Karpas-422 (cell line): ENCODE results near the gene SMAD1. TPM values are rescaled to one million over a fixed set of nuclear protein-coding genes. Genes with fewer than 3 reads are reported as not detected.
"Not testable (repeated sequence)": the region's sequence is repeated elsewhere in the genome, so short reads cannot be mapped to it uniquely, and the experiment has no call there.

Experiments
- DNase-seq: peaks from one replicate; pipeline ENCODE4 v3.0.0-alpha.2; 2015
- H2AFZ ChIP-seq: fragments of 200-600 bp; sonication (generic); 2 replicates; pipeline ENCODE4 v1.6.1; 2014; ENCODE audit warnings: antibody characterized with exemption, low read length, mixed read lengths
- H3K27ac ChIP-seq: fragments of 200-600 bp; sonication (generic); 2 replicates; pipeline ENCODE4 v1.5.1; 2014; ENCODE audit warnings: mild to moderate bottlenecking, low read length, moderate library complexity
- H3K27me3 ChIP-seq: fragments of 200-600 bp; sonication (generic); 2 replicates; pipeline ENCODE4 v1.6.1; 2014; ENCODE audit warnings: low read length, mixed read lengths
- H3K36me3 ChIP-seq: fragments of 200-600 bp; sonication (generic); 2 replicates; pipeline ENCODE4 v1.6.1; 2014; ENCODE audit warnings: low read length, mixed read lengths; ENCODE audit not compliant: insufficient read depth
- H3K4me1 ChIP-seq: fragments of 200-600 bp; sonication (generic); 2 replicates; pipeline ENCODE4 v1.6.1; 2014; ENCODE audit warnings: mild to moderate bottlenecking, low read length, mixed read lengths
- H3K4me2 ChIP-seq: fragments of 200-600 bp; sonication (generic); 2 replicates; pipeline ENCODE4 v1.6.1; 2014; ENCODE audit warnings: low read length, low read depth, mild to moderate bottlenecking; ENCODE audit not compliant: poor library complexity, severe bottlenecking
- H3K4me3 ChIP-seq: fragments of 200-600 bp; sonication (generic); 2 replicates; pipeline ENCODE4 v1.5.1; 2014; ENCODE audit warnings: mild to moderate bottlenecking, antibody characterized with exemption, low read length, mixed read lengths
- H3K79me2 ChIP-seq: fragments of 200-600 bp; sonication (generic); 2 replicates; pipeline ENCODE4 v1.6.1; 2014; ENCODE audit warnings: mild to moderate bottlenecking, low read length, mixed read lengths
- H3K9ac ChIP-seq: fragments of 200-600 bp; sonication (generic); 2 replicates; pipeline ENCODE4 v1.6.0; 2014; ENCODE audit warnings: low read length
- H3K9me2 ChIP-seq: fragments of 200-600 bp; sonication (generic), shearing (Covaris generic); replicated peaks from 2 replicates; pipeline ENCODE4 v1.6.0; 2014; ENCODE audit warnings: mild to moderate bottlenecking, low read length, moderate library complexity; ENCODE audit not compliant: insufficient read depth
- H3K9me3 ChIP-seq: fragments of 300-700, 200-600 bp; sonication (generic); 2 replicates; pipeline ENCODE4 v1.6.1; 2014; ENCODE audit warnings: low read length, mixed read lengths
- H4K20me1 ChIP-seq: fragments of 200-600 bp; sonication (generic); 2 replicates; pipeline ENCODE4 v1.6.1; 2014; ENCODE audit warnings: mild to moderate bottlenecking, antibody characterized with exemption, low read length, low read depth; ENCODE audit not compliant: insufficient read depth
- total RNA-seq: library from RNA; depleted of rRNA; stranded (reverse); fragments of >200 nt; shearing (Covaris generic); gene quantifications from 2 replicates; pipeline ENCODE4 v1.2.3, GENCODE V29; 2014; ENCODE audit warnings: low replicate concordance

Gene SMAD1
- total RNA-seq, 1 experiment from 2014 or later = not detected

DNA sequence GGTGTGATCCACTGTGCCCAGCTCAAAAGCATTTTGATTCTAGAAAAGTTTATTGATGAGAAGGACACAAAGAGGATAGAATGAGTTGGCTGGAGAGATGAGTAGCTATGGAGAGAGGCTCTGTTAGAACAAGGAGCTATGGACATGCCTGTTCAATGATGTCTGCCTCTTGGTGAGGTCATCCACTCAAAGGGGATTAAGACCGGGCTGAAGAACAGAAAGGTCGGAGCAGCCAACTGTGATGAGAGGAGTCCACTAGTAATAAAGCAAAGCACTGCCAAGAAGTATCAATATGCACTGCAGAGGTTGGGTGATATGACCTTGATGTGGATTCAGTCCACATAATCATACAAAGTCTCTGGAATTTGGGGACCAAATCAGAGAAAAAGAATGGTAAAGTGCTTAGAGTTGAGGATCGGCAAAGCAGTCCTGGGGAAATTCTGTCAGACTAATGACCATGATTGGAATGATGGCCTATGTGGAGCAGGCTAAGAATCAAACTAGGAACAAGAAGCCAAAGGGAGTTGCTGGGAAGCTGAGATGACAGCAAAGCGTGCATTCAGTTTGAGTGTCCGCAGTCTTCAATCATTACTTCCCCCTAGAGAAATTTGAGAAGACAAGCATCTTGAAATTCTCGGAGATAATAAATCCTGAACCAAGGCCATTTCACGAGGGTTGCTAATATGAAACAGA, 81.8 kb downstream of the SMAD1 start:
- Histone ChIP-seq H3K4me2 (no peak overlapping the region), H3K4me3 (no peak overlapping the region), H4K20me1 (no peaks in the 10 kb centered on the region), H3K36me3 (no peaks in the 10 kb centered on the region), H3K27me3 (no peaks in the 10 kb centered on the region), H3K79me2 (no peaks in the 10 kb centered on the region), H3K9me3 (no peaks in the 10 kb centered on the region), H2AFZ (no peak overlapping the region), H3K9me2 (no peaks in the 10 kb centered on the region), H3K27ac (no peak overlapping the region), H3K4me1 (no peaks in the 10 kb centered on the region), H3K9ac (no peak overlapping the region)
- DNase-seq = no peak

DNA sequence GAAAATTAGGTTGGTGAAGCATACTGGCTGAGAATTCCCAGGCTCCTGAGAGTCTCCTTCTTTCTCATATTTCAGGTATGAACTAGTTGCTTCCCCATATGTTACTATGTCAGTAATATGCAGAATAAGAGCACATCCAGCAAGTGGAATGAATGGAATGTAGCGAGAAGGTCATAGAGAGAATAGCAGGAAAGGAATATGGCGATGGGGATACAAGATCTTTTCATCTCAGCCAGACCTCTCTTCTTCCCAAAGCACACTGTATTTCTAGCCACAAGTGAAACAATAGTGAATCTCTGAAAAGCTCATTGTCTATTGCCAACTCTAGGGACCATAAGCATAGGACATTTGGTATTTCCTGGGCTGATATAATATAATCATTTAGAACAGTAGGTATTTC, 82.9 kb downstream of the SMAD1 start:
- Histone ChIP-seq H3K27me3 (no peaks in the 10 kb centered on the region), H2AFZ (no peak overlapping the region), H3K9me2 (no peaks in the 10 kb centered on the region), H3K9ac (no peak overlapping the region), H3K27ac (no peak overlapping the region), H3K4me3 (no peak overlapping the region), H3K79me2 (no peaks in the 10 kb centered on the region), H4K20me1 (no peaks in the 10 kb centered on the region), H3K36me3 (no peaks in the 10 kb centered on the region), H3K9me3 (no peaks in the 10 kb centered on the region), H3K4me1 (no peaks in the 10 kb centered on the region), H3K4me2 (no peak overlapping the region)
- no peak for DNase-seq

DNA sequence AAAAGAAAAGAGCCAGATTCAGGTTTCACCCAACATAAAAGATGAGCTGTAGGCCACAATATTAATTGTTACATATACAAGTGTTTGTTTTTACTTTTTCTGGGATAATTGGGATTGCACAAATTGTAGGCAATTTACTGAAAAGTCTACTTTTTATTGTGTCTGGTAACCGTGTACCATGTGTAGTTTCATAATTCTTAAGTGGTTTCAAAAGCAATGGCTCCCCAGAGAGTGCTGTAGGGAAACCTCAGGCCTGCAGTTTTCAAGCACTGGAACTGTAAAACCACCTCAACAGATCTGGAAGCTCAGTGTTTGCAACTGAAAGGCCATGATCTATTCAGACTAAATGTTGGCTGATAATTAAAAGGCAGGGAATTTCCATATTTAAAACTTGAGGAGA, 83.7 kb downstream of the SMAD1 start:
- Histone ChIP-seq H3K4me2 (no peak overlapping the region), H3K27ac (no peak overlapping the region), H3K9me2 (no peaks in the 10 kb centered on the region), H3K36me3 (no peaks in the 10 kb centered on the region), H3K27me3 (no peaks in the 10 kb centered on the region), H2AFZ (no peak overlapping the region), H3K4me3 (no peak overlapping the region), H3K9me3 (no peaks in the 10 kb centered on the region), H3K4me1 (no peaks in the 10 kb centered on the region), H3K79me2 (no peaks in the 10 kb centered on the region), H3K9ac (no peak overlapping the region), H4K20me1 (no peaks in the 10 kb centered on the region)
- no peak for DNase-seq

DNA sequence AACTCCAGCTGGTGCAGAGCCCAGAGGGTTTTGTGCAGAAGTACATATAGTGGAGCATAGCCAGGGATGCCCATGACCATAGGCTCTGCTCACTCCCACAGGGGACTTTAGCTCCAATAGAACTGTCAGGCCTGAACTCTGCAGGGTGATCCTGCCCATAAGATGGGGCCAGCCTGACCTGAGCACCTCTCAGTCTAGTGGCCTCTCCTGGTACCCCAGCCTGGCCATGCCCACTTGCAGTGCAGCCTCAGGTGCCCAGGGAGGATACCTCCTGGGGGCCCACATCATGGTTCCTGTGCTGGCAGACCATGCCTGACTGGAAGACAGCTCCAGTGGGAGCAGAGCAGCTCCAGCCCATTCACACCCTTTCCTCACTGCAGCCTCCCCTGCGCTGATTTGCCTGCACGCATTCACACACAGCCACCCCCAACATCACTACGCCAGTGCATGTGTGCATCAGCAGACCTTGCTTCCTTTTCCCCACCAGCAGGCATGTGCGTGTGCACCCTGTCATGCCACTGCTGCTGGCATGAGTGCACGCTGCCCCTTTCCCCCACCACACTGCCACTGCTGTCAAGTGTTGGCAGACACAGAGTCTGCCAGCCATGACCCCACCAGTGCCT, 84.5 kb downstream of the SMAD1 start:
- H3K4me3 ChIP-seq = no peak overlapping the region
- H3K27me3 ChIP-seq = no peaks in the 10 kb centered on the region
- H3K79me2 ChIP-seq = no peaks in the 10 kb centered on the region
- no peak for DNase-seq
- no peak overlapping the region for H2AFZ ChIP-seq
- H3K4me1 ChIP-seq = no peaks in the 10 kb centered on the region
- H4K20me1 ChIP-seq = no peaks in the 10 kb centered on the region
- H3K27ac ChIP-seq = no peak overlapping the region
- H3K36me3 ChIP-seq = no peaks in the 10 kb centered on the region
- no peaks in the 10 kb centered on the region for H3K9me3 ChIP-seq
- no peak overlapping the region for H3K4me2 ChIP-seq
- no peak overlapping the region for H3K9ac ChIP-seq
- H3K9me2 ChIP-seq = no peaks in the 10 kb centered on the region

DNA sequence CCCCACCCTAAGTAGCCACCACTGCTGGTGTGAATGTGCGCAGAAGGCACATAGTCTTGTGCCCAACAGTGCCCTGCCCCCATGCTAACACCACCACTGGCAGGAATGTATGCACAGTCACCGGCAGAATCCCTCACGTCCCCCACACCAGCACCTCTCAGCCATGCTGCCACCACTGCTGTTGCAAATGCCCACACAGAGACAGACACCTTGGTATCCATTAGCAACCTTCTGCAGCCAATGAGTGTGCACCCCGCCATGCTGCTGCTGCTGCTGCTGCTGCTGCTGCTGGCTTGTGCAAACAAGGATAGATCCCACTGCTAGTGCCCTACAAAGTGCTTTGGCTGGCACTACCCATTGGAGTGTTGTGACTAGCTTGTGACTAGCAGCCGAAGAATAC, 85.1 kb downstream of the SMAD1 start:
- DNase-seq = no peak
- H2AFZ ChIP-seq = no peak overlapping the region

DNA sequence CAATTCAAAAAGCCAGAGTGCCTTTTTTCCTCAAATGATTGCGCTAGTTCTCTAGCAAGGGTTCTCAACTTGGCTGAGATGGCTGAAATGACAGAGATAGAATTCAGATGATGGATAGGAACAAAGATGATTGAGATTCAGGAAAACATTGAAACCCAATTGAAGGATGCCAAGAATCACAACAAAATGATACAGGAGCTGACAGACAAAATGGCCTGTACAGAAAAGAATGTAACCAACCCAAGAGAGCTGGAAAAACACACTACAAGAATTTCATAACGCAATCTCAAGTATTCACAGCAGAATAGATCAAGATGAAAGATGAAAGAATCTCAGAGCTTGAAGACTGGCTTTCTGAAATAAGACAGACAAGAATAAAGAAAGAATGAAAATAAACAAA, 85.9 kb downstream of the SMAD1 start:
- Histone ChIP-seq H3K9ac (no peak overlapping the region), H3K4me1 (no peaks in the 10 kb centered on the region), H3K27ac (no peak overlapping the region), H3K27me3 (no peaks in the 10 kb centered on the region), H3K9me3 (no peaks in the 10 kb centered on the region), H4K20me1 (no peaks in the 10 kb centered on the region), H3K4me3 (no peak overlapping the region), H2AFZ (no peak overlapping the region), H3K36me3 (no peaks in the 10 kb centered on the region), H3K4me2 (no peak overlapping the region), H3K9me2 (no peaks in the 10 kb centered on the region), H3K79me2 (no peaks in the 10 kb centered on the region)
- no peak for DNase-seq

More for the DNA sequence above, 85.1 kb downstream of the SMAD1 start:
- H3K4me1 ChIP-seq = no peaks in the 10 kb centered on the region
- H4K20me1 ChIP-seq = no peaks in the 10 kb centered on the region
- H3K9me3 ChIP-seq = no peaks in the 10 kb centered on the region
- no peak overlapping the region for H3K4me2 ChIP-seq
- no peak overlapping the region for H3K4me3 ChIP-seq
- no peaks in the 10 kb centered on the region for H3K27me3 ChIP-seq
- no peak overlapping the region for H3K27ac ChIP-seq
- no peaks in the 10 kb centered on the region for H3K79me2 ChIP-seq
- no peak overlapping the region for H3K9ac ChIP-seq
- no peaks in the 10 kb centered on the region for H3K9me2 ChIP-seq
- H3K36me3 ChIP-seq = no peaks in the 10 kb centered on the region

DNA sequence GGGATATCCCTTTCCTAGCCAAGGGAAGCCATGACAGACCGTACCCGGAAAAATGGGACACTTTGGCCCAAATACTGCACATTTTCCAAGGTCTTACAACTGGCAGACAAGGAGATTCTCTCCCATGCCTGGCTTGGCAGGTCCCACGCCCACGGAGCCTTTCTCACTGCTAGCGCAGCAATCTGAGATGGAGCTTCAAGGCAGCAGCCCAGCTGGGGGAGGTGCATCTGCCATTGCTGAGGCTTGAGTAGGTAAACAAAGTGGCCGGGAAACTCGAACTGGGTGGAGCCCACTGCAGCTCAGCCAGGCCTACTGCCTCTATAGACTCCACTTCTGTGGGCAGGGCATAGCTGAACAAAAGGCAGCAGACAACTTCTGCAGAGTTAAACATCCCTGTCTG, 92.9 kb downstream of the SMAD1 start:
- H3K9me3 ChIP-seq, H2AFZ ChIP-seq, DNase-seq, H3K27me3 ChIP-seq, H3K79me2 ChIP-seq, H3K9ac ChIP-seq, H3K9me2 ChIP-seq, H3K36me3 ChIP-seq, H3K27ac ChIP-seq, H4K20me1 ChIP-seq, H3K4me1 ChIP-seq, H3K4me3 ChIP-seq, H3K4me2 ChIP-seq: not testable (repeated sequence)

DNA sequence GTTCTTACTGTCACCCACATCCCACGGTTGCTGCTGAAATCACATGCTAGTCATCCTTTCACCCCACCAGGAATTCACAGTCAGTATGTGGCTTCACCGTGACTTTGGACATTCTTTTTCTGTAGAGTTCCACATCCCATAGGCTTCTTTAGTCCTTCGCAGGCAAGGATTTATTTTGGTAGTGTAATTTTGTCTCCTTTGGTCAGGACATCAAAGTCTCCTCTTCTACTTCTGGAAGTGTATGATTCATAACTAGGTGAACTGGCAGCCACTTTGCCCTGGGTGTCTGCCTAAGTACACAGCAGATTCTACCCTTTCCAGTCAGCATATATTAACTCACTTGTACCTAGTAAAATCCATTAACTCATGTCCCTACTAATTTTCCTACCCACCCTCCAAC, 99.3 kb downstream of the SMAD1 start:
- no peaks in the 10 kb centered on the region for H3K79me2 ChIP-seq
- no peak for DNase-seq
- no peaks in the 10 kb centered on the region for H3K4me1 ChIP-seq
- H3K4me3 ChIP-seq = no peak overlapping the region
- no peaks in the 10 kb centered on the region for H3K27me3 ChIP-seq
- H4K20me1 ChIP-seq = no peaks in the 10 kb centered on the region
- no peak overlapping the region for H2AFZ ChIP-seq
- H3K9me3 ChIP-seq = no peaks in the 10 kb centered on the region
- H3K9ac ChIP-seq = no peak overlapping the region
- H3K4me2 ChIP-seq = no peak overlapping the region
- no peaks in the 10 kb centered on the region for H3K36me3 ChIP-seq
- H3K27ac ChIP-seq = no peak overlapping the region
- no peaks in the 10 kb centered on the region for H3K9me2 ChIP-seq
